Testis (tissue), 3 donors: ENCODE results near the gene EXOC3. TPM values are rescaled to one million over a fixed set of nuclear protein-coding genes. Genes with fewer than 3 reads are reported as not detected.

Experiments used
- DNase-seq: peaks from one replicate; pipeline ENCODE4 v3.0.0-alpha.2; 2019
- H3K27ac ChIP-seq, 2 donors: fragments of 200-600 bp; sonication (generic); one replicate each; pipeline ENCODE4 v1.5.1; 2019
- H3K27me3 ChIP-seq: fragments of 200-600 bp; sonication (generic); one replicate; pipeline ENCODE4 v1.5.1; 2019
- H3K36me3 ChIP-seq: fragments of 200-600 bp; sonication (generic); one replicate; pipeline ENCODE4 v1.5.1; 2017; ENCODE audit warnings: low read depth; ENCODE audit errors: missing control alignments
- H3K4me1 ChIP-seq: fragments of 200-600 bp; sonication (generic); one replicate; pipeline ENCODE4 v1.5.1; 2019
- H3K4me3 ChIP-seq, 2 donors: fragments of 200-600 bp; sonication (generic); one replicate each; pipeline ENCODE4 v1.5.1; 2017 to 2019
- H3K9me3 ChIP-seq: fragments of 200-600 bp; sonication (generic); one replicate; pipeline ENCODE4 v1.5.1; 2017
- POLR2A ChIP-seq: fragments of 450-650 bp; IDR thresholded peaks from one replicate; pipeline ENCODE4 v1.6.1; 2017; ENCODE audit warnings: antibody characterized with exemption, mild to moderate bottlenecking, moderate library complexity
- WGBS, 2 donors: methylation state at CpG; one replicate each; pipeline ENCODE4 v1.1.5; 2018; 5-methylcytosine and 5-hydroxymethylcytosine counted together
- intact Hi-C: fragments of 100-400 bp; cut with DNase I; formaldehyde crosslinking; loops from one replicate; pipeline ENCODE4 v1.15.1; 2023; ENCODE audit warnings: low total_unique reads
- polyA plus RNA-seq: library from polyadenylated mRNA; stranded (reverse); fragments of 350-450 nt; fragmentation: Illumina TruSeq; extraction: RNeasy Lipid Tissue Mini Kit (QIAGEN cat#74804); gene quantifications from one replicate; pipeline ENCODE4 v1.2.3, GENCODE V29; 2014; ENCODE audit warnings: low read depth, low replicate concordance; ENCODE audit not compliant: insufficient read depth
- total RNA-seq, 2 donors: library from RNA; depleted of rRNA; stranded (reverse); fragments of >200 nt; gene quantifications; one replicate each; pipeline ENCODE4 v1.2.3, GENCODE V29; 2016
- TF ChIP-seq, protein P1 (sequence below), 3 experiments: fragments of 450-650 bp in 2 of 3; fragments of 200-600 bp in 1 of 3; sonication (generic) in 1 of 3; IDR thresholded peaks; one replicate each; pipeline ENCODE4 v1.5.1; 2016 to 2019; ENCODE audit warnings: antibody characterized with exemption in 3 of 3, mild to moderate bottlenecking in 2 of 3, moderate library complexity in 1 of 3

The EXOC3 gene
- total and polyA plus RNA-seq, 3 donors from 2014 or later: 111 to 122 (median 120) TPM

DNA sequence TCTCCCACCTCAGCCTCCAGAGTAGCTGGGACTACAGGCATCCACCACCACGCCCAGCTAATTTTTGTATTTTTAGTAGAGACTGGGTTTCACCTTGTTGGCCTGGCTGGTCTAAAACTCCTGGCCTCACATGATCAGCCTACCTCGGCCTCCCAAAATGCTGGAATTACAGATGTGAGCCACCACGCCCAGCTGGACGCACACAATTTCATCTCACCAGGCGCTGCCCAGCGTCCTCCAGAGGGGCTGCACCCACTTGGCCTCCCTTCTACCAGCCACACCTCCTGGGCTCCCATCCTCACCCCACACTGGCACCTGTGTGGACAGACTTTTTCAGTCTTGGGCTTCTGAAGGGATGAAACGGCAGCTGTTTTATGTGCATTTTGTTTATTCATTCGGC is 3.8 kb upstream of the EXOC3 start:
- H3K36me3 ChIP-seq: no peaks in the 10 kb centered on the region
- DNase-seq: no peak
- peaks cover 15% of the 10 kb centered on the region for H3K4me1 ChIP-seq
- H3K9me3 ChIP-seq: no peaks in the 10 kb centered on the region
- TF ChIP-seq, protein P1, sequence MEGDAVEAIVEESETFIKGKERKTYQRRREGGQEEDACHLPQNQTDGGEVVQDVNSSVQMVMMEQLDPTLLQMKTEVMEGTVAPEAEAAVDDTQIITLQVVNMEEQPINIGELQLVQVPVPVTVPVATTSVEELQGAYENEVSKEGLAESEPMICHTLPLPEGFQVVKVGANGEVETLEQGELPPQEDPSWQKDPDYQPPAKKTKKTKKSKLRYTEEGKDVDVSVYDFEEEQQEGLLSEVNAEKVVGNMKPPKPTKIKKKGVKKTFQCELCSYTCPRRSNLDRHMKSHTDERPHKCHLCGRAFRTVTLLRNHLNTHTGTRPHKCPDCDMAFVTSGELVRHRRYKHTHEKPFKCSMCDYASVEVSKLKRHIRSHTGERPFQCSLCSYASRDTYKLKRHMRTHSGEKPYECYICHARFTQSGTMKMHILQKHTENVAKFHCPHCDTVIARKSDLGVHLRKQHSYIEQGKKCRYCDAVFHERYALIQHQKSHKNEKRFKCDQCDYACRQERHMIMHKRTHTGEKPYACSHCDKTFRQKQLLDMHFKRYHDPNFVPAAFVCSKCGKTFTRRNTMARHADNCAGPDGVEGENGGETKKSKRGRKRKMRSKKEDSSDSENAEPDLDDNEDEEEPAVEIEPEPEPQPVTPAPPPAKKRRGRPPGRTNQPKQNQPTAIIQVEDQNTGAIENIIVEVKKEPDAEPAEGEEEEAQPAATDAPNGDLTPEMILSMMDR (IDR thresholded peaks at IDR 0.05): no peak
- no peak for TF ChIP-seq POLR2A
- H3K27me3 ChIP-seq: no peaks in the 10 kb centered on the region
- H3K4me3 ChIP-seq: no peak overlapping the region
- intact Hi-C loops: no loop called here
- WGBS, 2 donors: 87 to 91% methylated on average over 8 of the region's 8 CpGs
- no peak overlapping the region for H3K27ac ChIP-seq

- Histone ChIP-seq H3K27me3 (no peaks in the 10 kb centered on the region), H3K36me3 (no peaks in the 10 kb centered on the region), H3K9me3 (no peaks in the 10 kb centered on the region), H3K4me3 (no peak overlapping the region), H3K27ac (no peak overlapping the region), H3K4me1 (peaks cover 18% of the 10 kb centered on the region)
- 74 to 76% methylated on average over 10 to 14 of the region's 14 CpGs for WGBS, 2 donors
- DNase-seq: no peak
- intact Hi-C loops: no loop called here
- TF ChIP-seq POLR2A: no peak
- TF ChIP-seq, protein P1 (IDR thresholded peaks at IDR 0.05): no peak
Measured at GRCh38 chr5:439636-440035, 3.3 kb upstream of the EXOC3 start.

- Histone ChIP-seq H3K27ac (no peak overlapping the region), H3K4me1 (peaks cover 18% of the 10 kb centered on the region), H3K36me3 (no peaks in the 10 kb centered on the region), H3K27me3 (no peaks in the 10 kb centered on the region), H3K4me3 (no peak overlapping the region), H3K9me3 (no peaks in the 10 kb centered on the region)
- intact Hi-C loops: no loop called here
- no peak for DNase-seq
- TF ChIP-seq, protein P1 (IDR thresholded peaks at IDR 0.05): no peak
- TF ChIP-seq POLR2A: no peak
- WGBS, 2 donors: 51 to 54% methylated on average over 18 of the region's 18 CpGs
Measured at GRCh38 chr5:440401-441201, 2.4 kb upstream of the EXOC3 start.

DNA sequence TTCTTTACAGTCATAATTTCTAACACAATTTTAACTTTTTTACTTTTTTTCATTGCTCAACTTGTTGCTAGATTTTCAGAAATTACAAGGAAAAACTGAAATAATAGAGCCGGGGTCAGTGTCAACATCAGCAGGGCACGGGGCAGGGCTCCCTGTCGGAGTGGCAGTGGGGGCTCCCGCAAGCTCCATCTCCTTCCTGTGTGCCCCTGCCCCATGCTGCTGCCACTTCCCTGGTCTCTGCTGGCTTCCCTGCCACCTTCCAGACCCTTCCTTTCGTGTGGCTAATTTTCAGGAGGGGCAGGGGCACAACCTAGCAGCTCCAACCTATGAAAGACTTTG is 1.0 kb upstream of the EXOC3 start:
- Histone ChIP-seq H3K4me1 (peaks cover 18% of the 10 kb centered on the region), H3K36me3 (no peaks in the 10 kb centered on the region), H3K4me3 (peak overlapping the region in 1 of 2 donors; percentile 82), H3K27ac (peak overlapping the region in 1 of 2 donors; percentile 70), H3K27me3 (no peaks in the 10 kb centered on the region), H3K9me3 (no peaks in the 10 kb centered on the region)
- no peak for DNase-seq
- TF ChIP-seq, protein P1 (IDR thresholded peaks at IDR 0.05): no peak
- no peak for TF ChIP-seq POLR2A
- intact Hi-C loops: no loop called here
- WGBS, 2 donors: 78 to 82% methylated on average over 5 of the region's 5 CpGs
